Medulla oblongata (tissue), 1 donor: Measurements from ENCODE around the gene SHC1.

ENCODE experiments used
- DNase-seq: peaks from one replicate; pipeline ENCODE4 v3.0.0-alpha.2; 2015; ENCODE audit errors: extremely low spot score

SHC1 gene

GRCh38 chr1:155008015-155008941 is 37.7 kb upstream of the SHC1 start:
- DNase-seq: no peak

- DNase-seq: peak; percentile 65
Observed at GRCh38 chr1:155007251-155007828, 36.8 kb upstream of the SHC1 start.

DNA sequence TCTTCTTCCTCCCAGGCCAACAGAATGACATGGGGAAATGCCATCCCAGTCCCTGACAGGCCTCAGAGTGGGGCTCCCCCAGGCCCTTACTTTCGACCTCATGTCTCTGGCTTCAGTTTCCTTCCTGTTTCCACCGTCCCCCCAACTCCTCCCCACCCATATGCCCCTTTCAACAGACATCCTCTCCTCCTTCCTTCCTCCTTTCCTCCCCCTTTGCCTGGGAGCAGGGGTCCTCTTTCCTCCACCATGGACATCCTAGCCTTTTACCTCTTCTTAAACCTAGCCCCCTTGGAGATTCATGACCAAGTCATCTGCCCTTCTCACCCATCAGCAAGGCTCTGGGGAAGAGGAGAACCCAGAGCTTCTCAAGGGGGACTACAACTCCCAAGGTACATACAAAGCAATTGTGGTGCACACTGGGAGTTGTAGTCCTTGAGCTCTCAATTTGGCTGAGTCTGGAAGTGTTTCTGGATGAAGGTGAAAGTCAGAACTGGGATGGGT is 36.1 kb upstream of the SHC1 start:
- DNase-seq: peak; percentile 77

DNA sequence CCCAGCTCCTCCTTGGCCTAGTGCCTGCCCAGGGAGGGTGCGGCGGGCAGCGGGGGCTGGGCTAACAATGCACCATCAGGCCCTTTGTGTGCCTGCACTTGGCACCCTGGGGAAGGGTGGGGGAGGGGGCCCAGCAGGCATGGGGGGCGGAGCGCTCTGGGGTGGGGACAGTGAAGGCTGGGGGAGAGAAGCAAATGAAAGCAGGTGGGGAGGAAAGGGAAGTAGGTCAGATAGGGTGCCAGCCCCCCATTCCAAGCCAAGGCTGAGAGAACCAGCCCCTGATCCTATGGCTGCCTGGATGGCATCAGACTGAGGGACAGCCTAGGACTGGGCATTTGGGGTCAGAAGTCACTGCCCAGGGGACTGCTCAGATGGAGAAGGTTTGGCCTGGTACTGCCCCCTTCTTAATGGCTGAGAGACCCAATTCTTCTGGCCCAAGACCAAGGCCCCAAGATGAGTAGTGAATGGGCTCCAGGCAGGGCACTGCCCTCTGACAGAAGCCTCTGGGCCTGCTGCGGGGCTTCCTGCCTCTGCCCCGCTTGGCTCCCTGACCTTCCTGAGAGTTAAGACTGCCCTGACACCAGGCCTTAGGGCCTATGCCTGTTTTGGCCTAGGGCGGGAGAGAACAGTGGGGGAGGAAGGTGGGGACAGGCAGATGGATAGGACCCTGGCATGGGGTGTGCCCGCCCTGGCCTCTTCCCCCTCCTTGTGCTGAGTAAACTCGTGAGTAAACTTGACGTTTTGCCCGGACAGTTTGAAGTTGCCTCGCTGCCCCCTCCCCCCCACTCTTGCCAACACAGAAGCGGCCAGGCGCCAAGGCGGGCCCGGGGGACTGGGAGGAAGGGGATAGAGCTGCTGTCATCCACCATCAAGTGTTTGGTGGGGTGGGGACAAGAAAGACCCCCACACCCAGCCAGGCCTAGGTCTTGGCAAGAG is 34.8 kb upstream of the SHC1 start:
- peak; percentile 87 for DNase-seq

GRCh38 chr1:155004352-155005075 is 34.0 kb upstream of the SHC1 start:
- DNase-seq: no peak

GRCh38 chr1:155003766-155004351 is 33.3 kb upstream of the SHC1 start:
- peak; percentile 71 for DNase-seq

DNA sequence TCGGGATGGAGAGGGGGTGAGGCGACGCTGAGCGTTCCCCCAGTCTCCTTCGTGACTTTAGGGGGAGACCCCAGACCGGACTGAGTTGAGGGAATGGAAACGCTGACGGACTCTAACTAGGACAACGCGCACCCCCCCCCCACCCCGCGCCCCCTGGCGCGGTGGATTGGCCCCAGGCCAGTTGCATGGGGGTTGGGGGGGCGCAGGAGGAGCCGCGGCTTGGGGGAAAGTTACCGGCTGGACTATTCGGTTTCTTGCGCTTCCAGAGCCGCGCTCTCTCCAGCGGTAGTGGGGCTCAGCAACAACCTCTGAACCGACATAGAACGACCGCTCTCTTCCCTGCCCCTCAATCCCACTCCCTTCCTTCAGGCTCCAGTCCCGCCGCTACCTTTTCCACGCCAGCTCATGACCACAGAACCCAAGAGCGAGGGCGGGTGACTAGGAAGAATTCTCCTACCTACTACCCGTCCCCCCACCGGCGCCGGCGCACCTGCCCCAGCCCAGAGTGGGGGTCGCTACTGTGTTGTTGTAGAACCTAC is 32.7 kb upstream of the SHC1 start:
- no peak for DNase-seq

DNA sequence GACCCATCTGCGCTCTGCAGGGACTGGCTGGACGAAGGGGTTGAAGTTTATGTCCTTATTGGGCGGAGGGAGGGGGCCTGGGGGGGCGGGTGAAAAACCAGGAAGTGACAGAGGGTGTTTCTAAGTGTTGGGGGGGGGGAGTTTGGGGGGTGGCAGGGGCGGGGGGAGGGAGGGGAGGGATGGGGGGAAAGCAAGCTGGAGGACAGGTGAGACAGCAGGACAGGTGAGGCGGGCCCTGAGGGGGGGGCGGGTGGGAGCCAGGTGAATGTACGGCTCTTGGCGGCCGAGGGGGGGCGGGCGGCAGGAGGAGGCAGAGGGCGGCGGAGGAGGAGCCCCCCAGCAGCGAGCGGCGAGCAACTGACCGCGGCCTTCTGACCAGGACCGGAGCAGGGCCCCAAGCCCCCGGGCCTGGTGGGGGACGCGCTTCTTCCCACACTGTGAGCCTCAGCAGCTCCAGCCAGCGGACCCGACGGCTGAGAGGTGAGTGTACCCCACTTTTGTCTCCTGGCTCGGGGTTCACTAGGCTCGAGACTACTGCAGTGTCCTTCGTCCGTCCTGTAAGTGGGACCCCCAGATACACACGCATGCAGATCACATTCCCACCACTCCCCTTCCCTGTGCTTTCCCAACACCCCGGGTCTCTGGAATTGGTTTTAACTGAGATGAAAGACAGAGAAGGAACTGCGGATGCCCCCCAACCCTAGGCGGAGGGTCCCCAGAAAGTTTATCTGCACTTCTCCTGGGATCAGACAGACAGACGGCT is 32.1 kb upstream of the SHC1 start, which contains the start of gene ZBTB7B:
Gene ZBTB7B (plus strand): TSS at position 339 of the 763 bp plus-strand sequence. CDS start 11,859 bp downstream, outside the sequence.
- DNase-seq: no peak

DNA sequence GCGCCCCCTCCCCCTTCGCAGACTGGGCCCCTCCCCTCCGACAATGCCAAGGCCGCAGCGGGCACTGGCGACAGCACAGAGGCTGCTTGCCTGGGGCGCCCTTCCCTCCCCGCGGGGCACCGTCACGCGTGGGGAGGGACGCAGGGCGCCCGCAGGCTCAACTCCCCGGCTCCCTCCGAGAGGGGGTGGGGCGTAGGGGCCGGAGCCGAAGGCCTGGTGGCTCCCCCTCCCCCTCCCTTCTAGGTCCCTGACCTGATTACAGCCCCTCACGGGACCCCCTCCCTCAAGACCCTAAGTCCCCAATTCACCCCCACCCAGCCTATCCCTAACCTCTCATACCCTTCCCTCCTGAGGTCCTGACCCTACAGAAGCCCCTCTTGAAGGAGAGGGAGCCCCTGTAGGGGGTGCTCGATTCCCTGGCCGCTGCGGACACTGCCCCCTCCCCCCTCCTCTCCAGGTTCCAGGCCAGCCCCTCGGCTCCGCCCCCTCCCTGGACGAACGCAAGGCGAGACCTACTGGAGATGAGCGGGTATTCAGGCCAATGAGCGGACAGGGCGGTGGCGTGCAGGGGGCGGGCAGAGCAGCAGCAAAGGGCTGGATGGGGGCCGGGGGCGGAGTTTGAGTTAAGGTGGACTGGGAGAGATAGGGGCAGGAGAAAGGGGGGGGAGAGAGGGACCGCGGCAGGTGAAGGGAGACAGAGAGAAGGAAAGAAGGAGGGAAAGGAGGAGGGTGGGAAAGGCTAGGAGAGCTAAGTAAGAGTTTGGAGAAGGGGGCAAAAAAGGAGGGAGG is 31.3 kb upstream of the SHC1 start:
- DNase-seq: peak; percentile 100

DNA sequence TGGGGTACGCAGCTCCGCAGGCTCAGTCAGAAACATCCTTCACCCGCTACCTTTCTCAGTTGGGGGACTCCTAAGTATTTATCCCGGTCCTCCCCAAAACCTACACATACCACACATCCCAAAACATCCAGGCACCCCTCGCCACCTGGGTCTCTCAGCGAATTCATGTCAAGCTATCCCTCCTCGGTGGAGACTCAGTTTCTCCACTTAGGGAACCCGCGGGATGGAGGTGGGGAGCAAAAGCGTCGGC is 30.8 kb upstream of the SHC1 start:
- no peak for DNase-seq

DNA sequence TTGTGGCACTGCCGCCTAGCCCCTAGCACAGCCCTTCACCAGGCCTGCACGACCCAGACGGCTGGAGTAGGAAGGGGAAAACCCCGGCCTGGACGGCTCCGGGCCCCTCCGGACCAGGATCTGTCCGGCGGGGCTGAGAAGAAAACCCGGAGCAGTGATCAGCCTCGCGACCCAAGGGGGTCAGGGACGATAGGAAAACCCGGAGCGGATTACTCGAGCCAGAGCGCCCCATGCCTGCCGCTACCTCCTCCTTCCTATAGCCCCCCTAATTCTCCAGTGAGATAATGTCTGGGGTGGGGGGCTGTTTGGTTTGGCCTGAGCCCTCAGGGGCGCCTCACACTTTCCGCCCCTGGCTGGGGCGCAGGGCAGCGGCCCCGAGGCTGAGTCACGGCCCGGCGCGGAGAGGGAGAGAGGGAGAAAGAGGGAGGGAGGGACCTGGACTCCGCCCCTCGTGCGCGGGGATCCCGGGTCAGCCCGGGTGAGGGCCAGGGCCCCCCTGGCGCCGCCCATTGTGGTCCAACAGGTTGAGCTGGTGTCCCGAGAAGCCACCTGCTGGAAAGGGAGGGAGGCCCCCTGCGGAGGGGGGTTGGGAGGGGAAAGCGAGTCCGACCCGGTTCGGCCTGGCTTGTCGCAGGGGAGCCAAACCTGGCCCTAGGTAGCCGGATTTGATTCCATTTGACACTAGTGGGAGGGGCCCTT is 30.3 kb upstream of the SHC1 start:
- peak; percentile 90 for DNase-seq

DNA sequence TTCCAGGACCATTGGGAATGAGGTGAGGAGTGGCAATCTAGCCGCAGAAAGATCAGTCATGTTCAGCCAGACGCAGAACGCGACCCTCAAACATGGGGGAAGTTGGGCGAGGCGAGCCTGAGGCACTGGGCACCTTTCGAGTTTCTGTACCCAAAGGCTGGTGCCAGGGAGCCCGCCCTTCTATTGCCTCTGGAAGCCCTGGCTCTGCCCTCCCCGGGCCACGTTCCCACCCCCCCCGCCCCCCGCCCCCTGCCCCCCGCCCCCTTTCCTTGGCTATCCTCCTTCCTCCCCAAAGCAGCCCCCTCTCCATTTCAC is 29.8 kb upstream of the SHC1 start:
- DNase-seq: no peak

- no peak for DNase-seq
Observed at GRCh38 chr1:154999571-155000410, 29.2 kb upstream of the SHC1 start.

DNA sequence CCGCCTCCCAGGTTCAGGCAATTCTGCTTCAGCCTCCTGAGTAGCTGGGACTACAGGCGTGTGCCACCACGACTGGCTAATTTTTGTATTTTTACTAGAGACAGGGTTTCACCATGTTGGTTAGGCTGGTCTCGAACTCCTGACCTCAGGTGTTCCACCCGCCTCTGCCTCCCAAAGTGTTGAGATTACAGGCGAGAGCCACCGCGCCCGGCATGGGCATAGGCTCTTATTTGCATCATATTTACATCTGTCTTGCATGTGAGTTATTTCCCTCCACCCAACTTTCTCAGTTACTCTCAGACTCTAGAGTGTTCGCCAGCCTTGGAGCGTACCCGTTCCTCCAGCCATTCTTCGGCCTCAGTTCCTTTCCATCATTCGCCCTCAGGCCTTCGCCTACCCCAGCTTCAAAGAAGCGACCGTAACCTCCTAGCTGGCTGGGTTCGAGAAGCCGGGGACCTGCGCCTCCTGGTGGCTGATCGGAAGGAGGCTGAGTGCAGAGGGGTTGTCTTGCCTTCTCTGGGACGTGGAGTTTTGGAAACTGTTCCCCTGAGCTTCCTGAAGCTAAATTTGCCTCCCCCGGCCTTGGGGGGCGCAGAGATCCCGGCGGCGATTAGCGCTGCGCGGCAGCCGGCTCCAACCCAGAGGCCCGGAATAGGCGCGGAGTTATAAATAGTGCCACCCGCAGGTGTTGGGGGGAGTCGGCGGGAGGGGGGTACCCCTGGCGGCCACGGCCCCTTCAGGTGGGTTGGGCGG is 28.4 kb upstream of the SHC1 start:
- DNase-seq: no peak

DNA sequence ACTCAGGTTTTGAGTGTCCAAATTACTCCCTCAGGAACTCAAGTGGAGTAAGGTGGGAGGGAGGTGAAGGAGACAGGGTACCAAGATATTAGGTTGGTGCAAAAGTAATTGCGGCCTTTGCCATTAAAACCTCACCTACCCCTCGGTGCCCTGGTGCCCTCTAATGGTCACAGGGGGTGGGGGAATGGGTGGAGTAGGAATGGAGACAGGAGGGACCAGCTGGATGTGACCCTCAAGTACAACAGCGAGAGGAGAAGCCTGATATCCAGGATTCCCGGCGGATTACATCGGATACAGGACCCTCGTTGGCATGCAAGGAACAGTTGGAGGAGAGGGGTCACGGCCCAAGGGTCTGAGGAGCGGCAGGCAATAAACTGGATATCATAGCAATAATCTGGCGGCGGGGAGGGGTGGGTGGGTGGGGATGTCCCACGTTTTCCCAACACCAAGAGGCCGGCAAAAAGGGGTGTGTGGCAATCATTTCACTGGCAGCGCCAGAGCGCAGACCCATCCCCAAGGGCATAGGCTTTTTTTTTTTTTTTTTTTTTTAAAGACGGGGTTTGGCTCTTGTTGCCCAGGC is 27.7 kb upstream of the SHC1 start:
- no peak for DNase-seq

DNA sequence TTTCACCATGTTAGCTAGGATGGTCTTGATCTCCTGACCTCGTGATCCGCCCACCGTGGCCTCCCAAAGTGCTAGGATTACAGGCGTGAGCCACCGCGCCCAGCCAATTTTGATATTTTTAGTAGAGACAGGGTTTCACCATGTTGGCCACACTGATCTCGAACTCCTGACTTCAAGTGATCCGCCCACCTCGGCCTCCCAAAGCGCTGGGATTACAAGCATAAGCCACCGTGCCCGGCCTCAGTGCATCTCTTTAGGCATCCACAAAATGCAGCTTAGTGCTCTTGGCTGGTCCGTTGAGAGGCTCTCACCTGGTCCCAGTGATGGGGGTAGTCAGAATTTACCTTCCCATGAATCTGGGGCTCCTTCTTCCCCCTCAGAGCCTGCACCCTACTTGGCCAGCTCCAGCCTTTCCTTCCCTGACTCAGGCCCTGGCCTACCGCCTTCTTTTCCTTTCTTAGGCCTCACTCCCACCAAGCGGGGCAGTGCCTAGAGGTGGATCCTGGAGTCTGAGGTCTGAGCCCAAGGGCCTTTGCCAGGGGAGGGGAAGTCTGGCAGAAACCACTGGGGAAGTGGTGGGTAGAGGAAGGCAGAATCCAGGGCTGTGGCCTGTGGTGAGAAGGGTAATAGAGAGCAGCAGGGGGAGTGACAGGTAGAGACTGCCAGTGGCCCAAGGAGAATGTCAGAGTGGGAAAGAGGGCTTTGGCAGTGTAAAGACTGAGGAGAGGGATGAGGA is 26.6 kb upstream of the SHC1 start:
- no peak for DNase-seq
